Activated T-helper 2 cell treated with anti-CD3 and anti-CD28 coated beads, Interferon-gamma antibody, Interleukin-2, Interleukin-4, amounts not matched to agents 10 μg/mL and 5 μg/mL and 100 μg/mL, durations not matched to agents 14 hours and 24 hours and 36 hours (primary cell): ENCODE results near the gene FBN3. TPM values are rescaled to one million over a fixed set of nuclear protein-coding genes. Genes with fewer than 3 reads are reported as not detected.

Source experiments
- DNase-seq: peaks from one replicate; pipeline ENCODE4 v3.0.0; 2021; ENCODE audit warnings: low spot score
- H3K27ac Mint-ChIP-seq: one replicate; pipeline ENCODE4 v1.8.0; 2021; ENCODE audit warnings: mixed read lengths
- H3K27me3 Mint-ChIP-seq: one replicate; pipeline ENCODE4 v1.8.0; 2021; ENCODE audit warnings: low read depth, mixed read lengths
- H3K36me3 Mint-ChIP-seq: one replicate; pipeline ENCODE4 v1.8.0; 2021; ENCODE audit warnings: low read depth, mixed read lengths
- H3K4me1 Mint-ChIP-seq: one replicate; pipeline ENCODE4 v1.8.0; 2021; ENCODE audit warnings: low read depth, mixed read lengths
- H3K4me3 Mint-ChIP-seq: one replicate; pipeline ENCODE4 v1.8.0; 2021; ENCODE audit warnings: low read depth, mild to moderate bottlenecking, moderate library complexity, mixed read lengths
- H3K9me3 Mint-ChIP-seq: one replicate; pipeline ENCODE4 v1.8.0; 2021; ENCODE audit warnings: mixed read lengths
- intact Hi-C: fragments of 100-400 bp; cut with micrococcal nuclease; formaldehyde crosslinking; loops from one replicate; pipeline ENCODE4 v1.15.1; 2023
- total RNA-seq: library from RNA; stranded (reverse); gene quantifications from 2 replicates; pipeline ENCODE4 v1.2.3, GENCODE V29; 2022

Gene FBN3
- not detected in 2 replicates for total RNA-seq

- Mint-ChIP-seq H3K4me3 (no peak within 1 kb of the TSS), H3K36me3 (no peaks in the 10 kb centered on the region), H3K9me3 (no peaks in the 10 kb centered on the region), H3K27ac (no peak within 1 kb of the TSS), H3K27me3 (peaks cover 46% of the 10 kb centered on the region), H3K4me1 (no peaks in the 10 kb centered on the region)
- no peak for DNase-seq
- intact Hi-C loops, result no loop called here
These were observed at the start of gene FBN3 for GRCh38 chr19:8149261-8150094. Gene FBN3 (minus strand): TSS chr19:8149592. CDS start chr19:8147480, 2,112 bp downstream.

- Mint-ChIP-seq H3K27me3 (no peaks in the 10 kb centered on the region), H3K4me1 (peaks cover 39% of the 10 kb centered on the region), H3K36me3 (no peaks in the 10 kb centered on the region), H3K9me3 (no peaks in the 10 kb centered on the region), H3K4me3 (no peak overlapping the region), H3K27ac (peak overlapping the region; percentile 44)
- no peak for DNase-seq
- intact Hi-C loops, result no loop called here
These were observed 47.0 kb upstream of the FBN3 start for GRCh38 chr19:8196271-8196927.

GRCh38 chr19:8194528-8195267 is 45.3 kb upstream of the FBN3 start:
- DNase-seq, result peak; percentile 48
- H3K4me3 Mint-ChIP-seq, result peak overlapping the region; percentile 41
- H3K9me3 Mint-ChIP-seq, result no peaks in the 10 kb centered on the region
- H3K27ac Mint-ChIP-seq, result peak overlapping the region; percentile 88
- no peaks in the 10 kb centered on the region for H3K27me3 Mint-ChIP-seq
- intact Hi-C loops, result loop anchor here (2.0 kb wide), 1 partner anchor 14 kb away; the partner anchor contains the start of gene CERS4
- H3K4me1 Mint-ChIP-seq, result peaks cover 39% of the 10 kb centered on the region
- H3K36me3 Mint-ChIP-seq, result no peaks in the 10 kb centered on the region

GRCh38 chr19:8192221-8192820 is 42.9 kb upstream of the FBN3 start:
- no peaks in the 10 kb centered on the region for H3K27me3 Mint-ChIP-seq
- intact Hi-C loops, result no loop called here
- H3K9me3 Mint-ChIP-seq, result no peaks in the 10 kb centered on the region
- H3K4me1 Mint-ChIP-seq, result peaks cover 42% of the 10 kb centered on the region
- H3K4me3 Mint-ChIP-seq, result no peak overlapping the region
- no peaks in the 10 kb centered on the region for H3K36me3 Mint-ChIP-seq
- peak overlapping the region; percentile 47 for H3K27ac Mint-ChIP-seq
- DNase-seq, result no peak

DNA sequence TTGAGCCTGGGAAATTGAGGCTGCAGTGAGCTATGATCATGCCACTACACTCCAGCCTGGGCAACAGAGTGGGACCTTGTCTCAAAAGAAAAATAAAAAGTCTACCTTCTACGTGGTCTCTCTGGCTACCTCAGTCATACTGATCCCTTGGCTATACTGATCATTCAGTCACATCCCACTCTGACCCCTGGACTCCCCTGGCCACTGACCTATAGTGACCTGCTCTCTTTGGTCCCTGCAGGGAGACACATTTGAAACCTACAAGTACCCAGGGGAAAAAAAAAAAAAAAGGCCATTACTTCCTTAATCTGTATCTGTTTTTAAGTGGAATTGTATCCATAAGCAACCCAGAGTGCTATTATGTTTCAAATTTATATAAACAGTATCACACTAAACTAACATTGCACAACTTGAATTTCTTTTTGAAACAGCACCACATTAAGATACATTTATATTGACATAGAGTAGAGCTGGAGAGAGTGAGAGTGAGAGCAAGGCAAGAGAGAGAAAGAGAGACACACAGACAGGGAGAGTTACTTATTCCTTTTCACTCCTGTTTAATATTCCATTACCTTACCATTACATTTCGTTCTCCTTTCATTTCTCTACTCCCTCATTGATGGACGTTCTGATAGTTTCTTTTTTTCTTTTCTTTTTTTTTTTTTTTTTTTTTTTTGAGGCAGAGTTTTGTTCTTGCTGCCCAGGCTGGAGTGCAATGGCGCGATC is 36.1 kb upstream of the FBN3 start:
- intact Hi-C loops, result no loop called here
- no peak for DNase-seq
- no peak overlapping the region for H3K27ac Mint-ChIP-seq
- H3K4me1 Mint-ChIP-seq, result peaks cover 8% of the 10 kb centered on the region
- H3K36me3 Mint-ChIP-seq, result no peaks in the 10 kb centered on the region
- no peak overlapping the region for H3K4me3 Mint-ChIP-seq
- peaks cover 3% of the 10 kb centered on the region for H3K27me3 Mint-ChIP-seq
- H3K9me3 Mint-ChIP-seq, result no peaks in the 10 kb centered on the region

DNA sequence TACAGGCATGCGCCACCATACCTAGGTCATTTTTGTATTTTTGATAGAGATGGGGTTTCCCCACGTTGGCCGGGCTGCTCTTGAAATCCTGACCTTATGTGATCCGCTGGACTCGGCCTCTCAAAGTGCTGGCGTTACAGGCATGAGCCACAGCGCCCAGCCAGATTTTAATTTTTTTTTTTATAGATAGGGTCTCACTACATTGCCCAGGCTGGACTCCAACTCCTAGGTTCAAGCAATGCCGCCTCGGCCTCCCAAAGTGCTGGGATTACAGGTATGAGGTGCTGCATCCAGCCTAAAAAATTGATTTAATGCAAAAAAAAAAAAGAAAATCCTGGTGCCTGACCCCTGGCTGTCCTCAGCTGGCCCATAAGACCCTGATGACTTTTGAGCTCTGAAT is 34.9 kb upstream of the FBN3 start:
- H3K27me3 Mint-ChIP-seq, result peaks cover 3% of the 10 kb centered on the region
- H3K36me3 Mint-ChIP-seq, result no peaks in the 10 kb centered on the region
- H3K27ac Mint-ChIP-seq, result no peak overlapping the region

DNA sequence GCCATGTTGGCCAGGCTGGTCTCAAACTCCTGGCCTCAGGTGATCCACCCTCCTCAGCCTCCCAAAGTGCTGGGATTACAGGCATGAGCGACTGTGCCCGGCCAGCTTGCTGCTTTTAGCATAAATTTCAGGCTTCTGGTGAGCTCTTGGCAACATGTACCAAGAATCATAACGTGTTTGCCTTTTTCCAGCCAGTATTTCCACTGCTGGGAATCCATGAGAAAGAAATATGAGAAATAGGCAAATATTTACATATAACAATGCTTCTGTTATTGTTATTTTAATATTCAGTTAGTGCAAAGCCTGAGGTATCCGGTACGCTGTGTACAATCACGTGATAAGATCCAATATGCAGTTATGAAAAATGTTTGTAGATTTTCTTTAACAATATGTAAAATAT is 30.6 kb upstream of the FBN3 start:
- no peak for DNase-seq
- no peaks in the 10 kb centered on the region for H3K27me3 Mint-ChIP-seq
- H3K4me3 Mint-ChIP-seq, result no peak overlapping the region
- H3K36me3 Mint-ChIP-seq, result no peaks in the 10 kb centered on the region
- H3K9me3 Mint-ChIP-seq, result no peaks in the 10 kb centered on the region
- peaks cover 6% of the 10 kb centered on the region for H3K4me1 Mint-ChIP-seq
- intact Hi-C loops, result no loop called here
- no peak overlapping the region for H3K27ac Mint-ChIP-seq

More for the DNA sequence above, 34.9 kb upstream of the FBN3 start:
- Mint-ChIP-seq H3K9me3 (no peaks in the 10 kb centered on the region), H3K4me1 (peaks cover 8% of the 10 kb centered on the region), H3K4me3 (no peak overlapping the region)
- no peak for DNase-seq
- intact Hi-C loops, result no loop called here

GRCh38 chr19:8174706-8175105 is 25.3 kb upstream of the FBN3 start:
- Mint-ChIP-seq H3K9me3 (no peaks in the 10 kb centered on the region), H3K27me3 (no peaks in the 10 kb centered on the region), H3K4me3 (no peak overlapping the region), H3K27ac (no peak overlapping the region), H3K4me1 (peaks cover 2% of the 10 kb centered on the region), H3K36me3 (no peaks in the 10 kb centered on the region)
- intact Hi-C loops, result no loop called here
- DNase-seq, result no peak

- Mint-ChIP-seq H3K4me3 (no peak overlapping the region), H3K4me1 (no peaks in the 10 kb centered on the region), H3K27ac (no peak overlapping the region), H3K9me3 (no peaks in the 10 kb centered on the region), H3K27me3 (no peaks in the 10 kb centered on the region), H3K36me3 (no peaks in the 10 kb centered on the region)
- DNase-seq, result no peak
- intact Hi-C loops, result no loop called here
These were observed 19.1 kb upstream of the FBN3 start for GRCh38 chr19:8168537-8168936.

DNA sequence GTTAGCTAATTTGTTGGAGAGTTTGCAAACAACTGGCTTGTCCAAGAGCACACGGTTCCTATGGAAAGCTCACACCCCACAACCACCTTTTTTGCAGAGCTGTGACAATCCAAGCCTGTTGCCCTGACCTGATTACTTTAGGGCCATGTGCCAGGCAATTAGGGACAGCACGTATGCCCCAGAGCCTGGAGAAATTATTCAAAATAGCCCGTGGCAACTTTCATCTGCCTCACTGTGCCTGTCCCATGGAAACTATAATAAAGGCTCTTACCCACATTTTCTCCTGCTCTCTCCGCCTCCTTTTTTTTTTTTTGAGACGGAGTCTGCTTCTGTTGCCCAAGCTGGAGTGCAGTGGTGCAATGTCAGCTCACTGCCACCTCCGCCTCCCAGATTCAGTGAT is 18.6 kb upstream of the FBN3 start:
- Mint-ChIP-seq H3K9me3 (no peaks in the 10 kb centered on the region), H3K4me3 (no peak overlapping the region), H3K27me3 (no peaks in the 10 kb centered on the region), H3K4me1 (no peaks in the 10 kb centered on the region), H3K27ac (no peak overlapping the region), H3K36me3 (no peaks in the 10 kb centered on the region)
- intact Hi-C loops, result no loop called here
- no peak for DNase-seq

- H3K4me1 Mint-ChIP-seq, result peaks cover 6% of the 10 kb centered on the region
- no peak for DNase-seq
- intact Hi-C loops, result no loop called here
- H3K27ac Mint-ChIP-seq, result no peak overlapping the region
- no peak overlapping the region for H3K4me3 Mint-ChIP-seq
- H3K36me3 Mint-ChIP-seq, result no peaks in the 10 kb centered on the region
- H3K9me3 Mint-ChIP-seq, result no peaks in the 10 kb centered on the region
- H3K27me3 Mint-ChIP-seq, result no peaks in the 10 kb centered on the region
These were observed 14.4 kb upstream of the FBN3 start for GRCh38 chr19:8163759-8164158.

DNA sequence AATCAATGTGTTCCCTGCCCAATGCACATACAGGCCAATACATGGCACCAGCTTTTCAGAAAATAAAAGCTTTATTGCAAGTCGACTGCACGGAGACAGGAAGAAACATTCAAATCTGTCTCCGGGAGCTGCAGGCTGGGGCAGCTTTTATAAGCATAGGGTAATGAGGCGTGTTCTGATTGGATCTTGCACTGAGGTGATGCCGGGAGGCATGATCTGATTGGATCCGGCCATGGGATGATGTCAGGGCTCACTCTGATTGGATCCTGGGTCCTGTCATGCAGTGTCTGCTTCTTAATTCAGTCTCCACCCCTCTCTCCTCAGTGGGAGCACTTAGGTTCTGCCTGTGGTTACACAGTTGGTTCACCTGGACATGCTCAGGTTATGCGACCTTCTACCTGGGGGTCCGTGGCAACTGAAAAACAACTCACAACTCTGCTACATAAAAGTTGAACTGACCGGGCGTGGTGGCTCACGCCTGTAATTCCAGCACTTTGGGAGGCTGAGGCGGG is 11.8 kb upstream of the FBN3 start:
- H3K27ac Mint-ChIP-seq, result no peak overlapping the region
- peaks cover 9% of the 10 kb centered on the region for H3K4me1 Mint-ChIP-seq
- DNase-seq, result no peak
- H3K4me3 Mint-ChIP-seq, result no peak overlapping the region
- H3K9me3 Mint-ChIP-seq, result no peaks in the 10 kb centered on the region
- peaks cover 5% of the 10 kb centered on the region for H3K27me3 Mint-ChIP-seq
- no peaks in the 10 kb centered on the region for H3K36me3 Mint-ChIP-seq
- intact Hi-C loops, result no loop called here
